ENCODE results near the gene MBTPS1.

The MBTPS1 gene

GRCh38 chr16:84033251-84034195, 83.2 kb downstream of the MBTPS1 start:
- DNase-seq = no peak

GRCh38 chr16:84032458-84033178, 84.1 kb downstream of the MBTPS1 start:
- no peak for DNase-seq

GRCh38 chr16:84031556-84031955, 85.2 kb downstream of the MBTPS1 start:
- no peak for DNase-seq

GRCh38 chr16:84029297-84030047, 87.3 kb downstream of the MBTPS1 start:
- no peak for DNase-seq

- DNase-seq = no peak
These were observed 89.1 kb downstream of the MBTPS1 start for GRCh38 chr16:84027625-84028024.

- DNase-seq = no peak
These were observed 90.1 kb downstream of the MBTPS1 start for GRCh38 chr16:84026606-84027005.

GRCh38 chr16:84024854-84025253, 91.9 kb downstream of the MBTPS1 start:
- DNase-seq = no peak

GRCh38 chr16:84022644-84023043, 94.1 kb downstream of the MBTPS1 start:
- DNase-seq = no peak

GRCh38 chr16:84021488-84021887, 95.3 kb downstream of the MBTPS1 start:
- DNase-seq = no peak

- no peak for DNase-seq
These were observed 96.4 kb downstream of the MBTPS1 start for GRCh38 chr16:84020353-84020752.

GRCh38 chr16:84018710-84019109, 98.0 kb downstream of the MBTPS1 start:
- no peak for DNase-seq

GRCh38 chr16:84016477-84016876, 100.3 kb downstream of the MBTPS1 start:
- no peak for DNase-seq

GRCh38 chr16:84015399-84015798, 101.3 kb downstream of the MBTPS1 start:
- no peak for DNase-seq

GRCh38 chr16:84014570-84015327, 102.0 kb downstream of the MBTPS1 start:
- DNase-seq = no peak

- peak; percentile 45 to 57 for DNase-seq
These were observed 102.8 kb downstream of the MBTPS1 start for GRCh38 chr16:84013787-84014569.

- no peak for DNase-seq
These were observed 107.5 kb downstream of the MBTPS1 start for GRCh38 chr16:84009282-84009681.

GRCh38 chr16:84007965-84008364, 108.8 kb downstream of the MBTPS1 start:
- DNase-seq = no peak

GRCh38 chr16:84007520-84007919, 109.2 kb downstream of the MBTPS1 start:
- DNase-seq = no peak

GRCh38 chr16:84005391-84005790, 111.4 kb downstream of the MBTPS1 start:
- DNase-seq = no peak

GRCh38 chr16:84004442-84004841, 112.3 kb downstream of the MBTPS1 start:
- DNase-seq = no peak

Data from stimulated activated CD4-positive, alpha-beta T cell treated with anti-CD3 and anti-CD28 coated beads, Interleukin-2, amount 100 ng/mL, for 48 hours (primary cell).